Tongue (tissue), 2 donors: ENCODE measurements around the gene PARD3. TPM values are rescaled to one million over a fixed set of nuclear protein-coding genes. Genes with fewer than 3 reads are reported as not detected.
"Not testable (repeated sequence)": the region's sequence is repeated elsewhere in the genome, so short reads cannot be mapped to it uniquely, and the experiment has no call there.

ENCODE experiments used
- DNase-seq: peaks from one replicate; pipeline ENCODE4 v3.0.0-alpha.2; 2015
- total RNA-seq: library from RNA; depleted of rRNA; stranded (reverse); fragments of >200 nt; gene quantifications from one replicate; pipeline ENCODE4 v1.2.3, GENCODE V29; 2014

The PARD3 gene
- total RNA-seq, 1 donor from 2014 or later = 129 TPM

DNA sequence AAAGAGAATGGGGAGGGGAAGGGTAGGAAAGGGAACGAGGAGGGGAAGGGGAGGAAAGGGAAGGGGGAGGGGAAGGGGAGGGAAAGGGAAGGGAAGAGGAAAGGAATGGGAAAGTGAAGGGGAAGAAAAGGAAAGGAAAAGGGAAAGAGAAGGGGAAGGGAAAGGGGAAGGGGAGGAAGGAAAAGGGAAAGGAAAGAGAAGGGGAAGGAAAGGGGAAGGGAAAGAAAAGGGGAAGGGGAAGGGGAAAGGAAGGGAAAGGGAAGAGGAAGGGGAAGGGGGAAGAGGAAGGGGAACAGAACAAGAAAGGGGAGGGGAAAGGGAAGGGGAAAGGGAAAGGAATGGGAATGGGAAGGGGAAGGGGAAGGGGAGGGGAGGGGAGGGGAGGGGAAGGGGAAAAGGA, 352.1 kb downstream of the PARD3 start:
- DNase-seq = no peak

DNA sequence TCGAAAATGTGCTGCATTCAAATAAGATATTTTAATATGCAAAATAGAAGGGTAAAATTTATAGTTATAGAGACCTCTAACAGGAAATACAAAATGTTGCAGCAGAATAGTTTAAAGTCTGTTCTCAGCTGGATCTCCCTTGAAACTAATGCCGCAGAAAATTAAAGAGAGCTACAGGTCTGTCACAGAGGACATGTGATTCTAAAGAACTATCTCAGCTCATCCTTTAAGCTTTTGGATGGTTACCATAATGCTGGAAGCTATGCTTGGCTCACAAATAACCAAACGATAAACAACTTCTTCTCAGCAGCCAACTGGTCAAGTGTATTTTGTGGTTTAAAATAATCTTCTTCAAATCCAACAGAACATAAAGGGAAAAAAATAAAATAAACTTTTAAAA, 353.0 kb downstream of the PARD3 start:
- DNase-seq = no peak

GRCh38 chr10:34454590-34455261, 360.4 kb downstream of the PARD3 start:
- DNase-seq = no peak

GRCh38 chr10:34449836-34450235, 365.3 kb downstream of the PARD3 start:
- DNase-seq = peak; percentile 59

GRCh38 chr10:34446049-34446448, 369.0 kb downstream of the PARD3 start:
- no peak for DNase-seq

DNA sequence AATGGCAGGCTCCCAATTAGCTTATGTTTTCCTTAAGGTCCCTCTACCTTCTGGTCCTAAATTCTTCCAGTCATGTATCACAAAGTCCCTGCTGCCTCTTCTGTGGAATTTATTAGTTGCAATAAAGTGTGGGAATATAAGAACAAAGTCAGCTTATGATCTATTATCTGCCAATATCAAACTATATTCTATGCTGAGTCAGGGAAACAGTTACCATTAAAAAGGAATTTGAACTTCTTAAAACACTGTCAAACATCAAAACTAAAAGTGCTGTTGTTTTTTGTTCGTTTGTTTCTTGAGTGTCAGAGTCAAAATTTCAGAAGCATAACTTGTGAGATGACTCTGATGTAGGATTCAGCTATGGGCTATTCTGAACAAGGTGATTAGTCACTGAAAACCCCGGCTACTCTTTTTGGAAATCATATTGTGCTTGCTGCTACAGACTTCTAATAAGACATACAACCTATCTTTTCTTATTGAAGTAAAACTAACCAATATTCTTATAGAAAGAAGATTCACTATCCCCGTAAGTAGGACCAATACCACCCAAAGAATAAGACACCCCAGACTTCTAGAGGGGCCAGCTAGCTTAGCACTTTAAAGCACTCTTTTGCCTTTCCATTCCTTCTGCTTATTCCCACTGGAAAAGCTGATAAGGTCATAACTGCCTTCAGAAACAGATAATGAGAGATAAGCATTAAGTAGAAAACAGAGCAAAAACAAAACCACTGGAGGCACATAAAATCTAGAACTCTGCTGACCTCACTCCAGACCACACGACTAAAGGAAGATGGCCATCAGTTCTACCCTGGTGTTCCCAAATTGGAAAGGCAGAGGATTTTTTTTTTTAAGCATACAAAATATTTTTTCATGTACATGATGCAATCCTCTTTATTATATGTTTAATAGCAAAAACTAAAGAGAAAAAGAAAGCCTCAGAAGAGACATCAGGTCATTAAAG, 370.6 kb downstream of the PARD3 start:
- DNase-seq = no peak

GRCh38 chr10:34439386-34439785, 375.7 kb downstream of the PARD3 start:
- not testable (repeated sequence) for DNase-seq

GRCh38 chr10:34438741-34439140, 376.4 kb downstream of the PARD3 start:
- no peak for DNase-seq

DNA sequence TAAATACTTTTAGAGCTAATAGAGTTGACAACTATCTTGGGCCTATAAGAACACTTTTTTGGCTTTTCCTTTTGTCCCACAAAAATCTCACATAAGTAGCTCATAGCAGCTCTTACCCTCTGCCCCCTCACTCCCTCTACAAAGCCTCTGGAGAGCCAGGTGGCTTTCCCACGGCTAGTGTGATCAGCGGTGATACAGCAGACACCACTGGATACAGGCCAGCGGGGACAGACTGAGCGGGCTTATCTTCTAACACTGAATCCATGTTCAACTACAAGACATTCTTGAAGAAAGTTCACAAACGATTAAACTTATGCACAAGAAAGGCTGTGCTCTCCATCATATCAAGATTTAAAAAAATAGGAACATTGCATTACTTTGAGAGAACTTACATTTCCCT, 377.2 kb downstream of the PARD3 start:
- no peak for DNase-seq

GRCh38 chr10:34434119-34434594, 380.9 kb downstream of the PARD3 start:
- no peak for DNase-seq

DNA sequence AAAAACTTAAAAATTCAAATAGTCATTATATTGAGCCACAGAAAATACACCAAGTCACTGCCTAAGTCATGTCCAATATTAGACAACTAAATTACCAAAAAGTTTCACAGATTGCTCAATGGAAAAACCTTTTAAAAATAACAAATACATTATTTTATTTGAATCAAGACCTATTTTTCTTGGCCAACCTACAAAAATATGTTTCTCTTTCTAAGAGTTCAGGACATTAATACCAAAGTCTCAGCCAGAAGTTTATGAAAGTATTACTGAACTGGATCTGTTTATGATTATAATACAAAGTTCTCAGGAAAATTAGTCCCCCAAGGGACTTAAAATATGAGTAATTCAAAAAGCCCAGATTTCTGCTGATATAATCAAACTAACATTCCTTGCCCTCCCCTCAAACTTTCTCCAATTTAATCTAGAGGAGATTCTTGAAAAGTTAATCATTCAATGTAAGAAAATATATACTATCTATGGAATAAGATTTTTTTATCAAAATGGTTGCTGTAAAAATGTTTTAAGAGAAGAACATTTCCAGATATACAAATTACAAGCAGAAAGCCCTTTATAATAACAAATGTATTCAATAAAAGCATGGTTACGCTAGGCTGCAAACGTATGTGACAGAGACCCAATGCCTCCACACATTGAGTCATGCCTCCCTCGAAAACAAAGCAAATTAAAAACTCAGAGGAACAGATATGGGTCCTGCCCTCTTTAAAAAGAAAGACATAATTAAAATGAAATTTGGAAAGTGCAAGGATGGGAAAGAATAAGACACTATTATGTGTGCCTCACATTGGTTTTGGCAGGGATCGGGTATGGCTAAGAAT, 381.6 kb downstream of the PARD3 start:
- peak; percentile 62 for DNase-seq

DNA sequence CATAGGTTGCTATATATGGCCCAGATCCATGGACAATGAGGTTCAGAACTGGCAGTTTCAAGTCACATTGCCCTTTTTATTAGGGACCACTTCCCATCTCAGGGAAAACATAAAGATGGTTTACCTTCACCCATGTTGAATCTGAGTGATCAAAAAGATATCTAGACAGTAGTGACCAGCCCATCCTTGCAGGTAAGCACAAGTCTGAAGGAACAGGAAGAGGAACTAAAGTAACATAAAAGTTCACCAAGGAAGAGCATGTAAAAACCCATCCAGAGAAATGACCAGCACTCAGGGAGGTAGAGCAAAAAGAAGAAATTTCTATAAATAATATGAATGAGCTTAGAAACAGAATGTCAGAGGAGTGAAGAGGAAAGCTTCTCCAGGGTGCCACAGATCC, 382.5 kb downstream of the PARD3 start:
- DNase-seq = no peak

- DNase-seq = no peak
Measured at GRCh38 chr10:34430685-34431084, 384.4 kb downstream of the PARD3 start.

GRCh38 chr10:34428501-34428900, 386.6 kb downstream of the PARD3 start:
- no peak for DNase-seq

DNA sequence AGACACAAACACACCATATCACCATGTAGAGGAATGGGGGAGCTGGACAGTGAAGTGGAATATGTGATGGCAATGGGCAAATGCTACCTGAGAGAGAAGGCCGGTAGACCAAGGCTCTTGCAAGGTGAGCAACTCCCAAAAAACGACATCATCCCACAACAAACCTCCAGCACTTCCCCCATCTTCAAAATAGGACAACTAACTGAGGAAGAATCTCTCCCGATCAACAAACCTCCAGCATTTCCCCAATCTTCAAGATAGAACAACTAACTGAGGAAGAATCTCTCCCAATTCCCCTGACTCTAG, 387.2 kb downstream of the PARD3 start:
- no peak for DNase-seq

GRCh38 chr10:34427158-34427910, 387.8 kb downstream of the PARD3 start:
- DNase-seq = not testable (repeated sequence)

DNA sequence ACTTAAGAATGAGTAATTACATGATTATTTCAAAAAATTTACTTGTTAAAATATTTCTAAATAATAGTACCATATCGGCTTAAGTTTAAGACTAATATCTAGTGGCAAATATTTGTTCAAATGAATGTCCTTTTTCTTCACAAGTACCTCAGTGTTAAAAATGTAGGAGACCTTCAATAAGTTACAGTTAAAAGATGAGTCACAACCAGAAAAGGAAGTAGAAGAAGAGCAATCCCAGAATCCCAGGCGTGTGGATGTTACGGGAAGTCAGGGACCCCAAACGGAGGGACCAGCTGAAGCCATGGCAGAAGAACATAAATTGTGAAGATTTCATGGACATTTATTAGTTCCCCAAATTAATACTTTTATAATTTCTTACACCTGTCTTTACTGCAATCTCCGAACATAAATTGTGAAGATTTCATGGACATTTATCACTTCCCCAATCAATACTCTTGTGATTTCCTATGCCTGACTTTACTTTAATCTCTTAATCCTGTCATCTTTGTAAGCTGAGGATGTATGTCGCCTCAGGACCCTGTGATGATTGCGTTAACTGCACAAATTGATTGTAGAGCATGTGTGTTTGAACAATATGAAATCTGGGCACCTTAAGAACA, 388.4 kb downstream of the PARD3 start:
- DNase-seq = not testable (repeated sequence)

- DNase-seq = no peak
Measured at GRCh38 chr10:34426041-34426440, 389.1 kb downstream of the PARD3 start.

- DNase-seq = no peak
Measured at GRCh38 chr10:34423673-34424625, 391.1 kb downstream of the PARD3 start.

- no peak for DNase-seq
Measured at GRCh38 chr10:34420795-34421194, 394.3 kb downstream of the PARD3 start.
